Endodermal cell (in vitro differentiated cells): Measurements from ENCODE around the gene CNOT4. TPM values are rescaled to one million over a fixed set of nuclear protein-coding genes. Genes with fewer than 3 reads are reported as not detected.

ENCODE experiments used
- DNase-seq: peaks from one replicate; pipeline ENCODE4 v3.0.0-alpha.2; 2017
- H3K27ac ChIP-seq: 2 replicates; pipeline ENCODE4 v1.5.1; 2013; ENCODE audit warnings: mild to moderate bottlenecking, low read depth, low read length, moderate library complexity
- H3K27me3 ChIP-seq: 2 replicates; pipeline ENCODE4 v1.6.1; 2013; ENCODE audit warnings: mild to moderate bottlenecking, low read length, moderate library complexity; ENCODE audit not compliant: insufficient read depth, control insufficient read depth, poor library complexity, severe bottlenecking
- H3K36me3 ChIP-seq: 2 replicates; pipeline ENCODE4 v1.7.0; 2013; ENCODE audit warnings: mild to moderate bottlenecking, low read length, moderate library complexity; ENCODE audit not compliant: control insufficient read depth, insufficient read depth
- H3K4me1 ChIP-seq: one replicate; pipeline ENCODE4 v1.7.0; 2013; ENCODE audit warnings: low read length; ENCODE audit not compliant: control insufficient read depth, insufficient read depth
- H3K4me3 ChIP-seq: 2 replicates; pipeline ENCODE4 v1.5.1; 2013; ENCODE audit warnings: mild to moderate bottlenecking, low read length, moderate library complexity
- H3K9ac ChIP-seq: 2 replicates; pipeline ENCODE4 v1.6.1; 2013; ENCODE audit warnings: mild to moderate bottlenecking, low read length, moderate library complexity; ENCODE audit not compliant: poor library complexity, severe bottlenecking; ENCODE audit errors: extremely low read depth
- H3K9me3 ChIP-seq: 2 replicates; pipeline ENCODE4 v1.6.1; 2013; ENCODE audit warnings: mild to moderate bottlenecking, low read length, moderate library complexity; ENCODE audit not compliant: control insufficient read depth
- H3K27ac Mint-ChIP-seq: 2 replicates; pipeline ENCODE4 v1.8.0; 2020; ENCODE audit warnings: mixed read lengths
- H3K27me3 Mint-ChIP-seq: 2 replicates; pipeline ENCODE4 v1.8.0; 2021; ENCODE audit warnings: mild to moderate bottlenecking, mixed read lengths; ENCODE audit not compliant: insufficient read depth
- H3K36me3 Mint-ChIP-seq: 2 replicates; pipeline ENCODE4 v1.8.0; 2020; ENCODE audit warnings: low read depth, mixed read lengths
- H3K4me1 Mint-ChIP-seq: 2 replicates; pipeline ENCODE4 v1.8.0; 2020; ENCODE audit warnings: mixed read lengths
- H3K4me3 Mint-ChIP-seq: 2 replicates; pipeline ENCODE4 v1.8.0; 2020; ENCODE audit warnings: mild to moderate bottlenecking, moderate library complexity, mixed read lengths
- H3K9me3 Mint-ChIP-seq: 2 replicates; pipeline ENCODE4 v1.8.0; 2020; ENCODE audit warnings: mild to moderate bottlenecking, mixed read lengths
- WGBS, 2 experiments: methylation state at CpG; one replicate each; pipeline versions ENCODE4 v1.1.5 to v1.1.7; 2013; ENCODE audit warnings: missing lambda C conversion rate in 2 of 2, mixed read lengths in 1 of 2; ENCODE audit not compliant: insufficient coverage in 1 of 2, insufficient read length in 1 of 2; 5-methylcytosine and 5-hydroxymethylcytosine counted together
- total RNA-seq, 2 donors: library from RNA; stranded (reverse); fragmentation: NEBNext Ultra II Directional in 1 of 2; extraction: Animal tissue kit (Norgen Biotek cat#: 25700) in 1 of 2; gene quantifications; 2 replicates in 1 of 2; 3 replicates in 1 of 2; pipeline ENCODE4 v1.2.1, GENCODE V29; 2021
- TF ChIP-seq, protein P1 (sequence below): fragments of 200-600 bp; sonication (generic); conservative IDR thresholded peaks from 2 replicates; pipeline ENCODE4 v1.5.0; 2021; ENCODE audit warnings: antibody characterized with exemption, mild to moderate bottlenecking

The CNOT4 gene
- total RNA-seq, 2 donors from 2014 or later, result 22.7 to 23.8 TPM

- Mint-ChIP-seq H3K4me1 (peaks cover 10% of the 10 kb centered on the region), H3K27ac (no peak overlapping the region), H3K4me3 (no peak overlapping the region), H3K9me3 (no peaks in the 10 kb centered on the region), H3K27me3 (peaks cover 8% of the 10 kb centered on the region), H3K36me3 (peaks cover 6% of the 10 kb centered on the region)
- Histone ChIP-seq H3K36me3 (no peaks in the 10 kb centered on the region), H3K9ac (no peak overlapping the region), H3K4me3 (no peak overlapping the region), H3K27me3 (peaks cover 36% of the 10 kb centered on the region), H3K9me3 (no peaks in the 10 kb centered on the region), H3K4me1 (no peaks in the 10 kb centered on the region), H3K27ac (no peak overlapping the region)
- WGBS, 2 experiments, result 93 to 100% methylated on average over 1 to 2 of the region's 3 CpGs
- TF ChIP-seq, protein P1, sequence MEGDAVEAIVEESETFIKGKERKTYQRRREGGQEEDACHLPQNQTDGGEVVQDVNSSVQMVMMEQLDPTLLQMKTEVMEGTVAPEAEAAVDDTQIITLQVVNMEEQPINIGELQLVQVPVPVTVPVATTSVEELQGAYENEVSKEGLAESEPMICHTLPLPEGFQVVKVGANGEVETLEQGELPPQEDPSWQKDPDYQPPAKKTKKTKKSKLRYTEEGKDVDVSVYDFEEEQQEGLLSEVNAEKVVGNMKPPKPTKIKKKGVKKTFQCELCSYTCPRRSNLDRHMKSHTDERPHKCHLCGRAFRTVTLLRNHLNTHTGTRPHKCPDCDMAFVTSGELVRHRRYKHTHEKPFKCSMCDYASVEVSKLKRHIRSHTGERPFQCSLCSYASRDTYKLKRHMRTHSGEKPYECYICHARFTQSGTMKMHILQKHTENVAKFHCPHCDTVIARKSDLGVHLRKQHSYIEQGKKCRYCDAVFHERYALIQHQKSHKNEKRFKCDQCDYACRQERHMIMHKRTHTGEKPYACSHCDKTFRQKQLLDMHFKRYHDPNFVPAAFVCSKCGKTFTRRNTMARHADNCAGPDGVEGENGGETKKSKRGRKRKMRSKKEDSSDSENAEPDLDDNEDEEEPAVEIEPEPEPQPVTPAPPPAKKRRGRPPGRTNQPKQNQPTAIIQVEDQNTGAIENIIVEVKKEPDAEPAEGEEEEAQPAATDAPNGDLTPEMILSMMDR, result no peak
- no peak for DNase-seq
These were observed 106.6 kb downstream of the CNOT4 start for GRCh38 chr7:135403302-135403701.

DNA sequence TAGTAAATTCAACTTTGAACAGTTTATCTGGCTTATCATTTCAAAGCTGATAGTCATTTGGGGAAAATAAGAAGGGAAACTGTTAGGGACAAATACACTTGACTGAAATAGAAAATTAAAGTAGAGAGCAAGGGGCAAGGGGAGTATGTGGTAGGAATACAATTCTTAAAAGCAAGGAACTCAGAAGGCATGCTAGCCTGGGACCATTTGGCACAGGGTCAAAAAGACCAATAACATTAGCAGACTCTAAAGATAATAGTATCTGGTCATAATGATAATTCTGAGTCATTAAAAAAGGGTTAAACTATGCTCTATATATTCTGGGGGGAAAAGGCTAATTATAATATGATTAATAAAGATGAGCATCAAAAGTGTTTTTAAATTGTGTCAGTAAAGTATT, 112.2 kb downstream of the CNOT4 start:
- Mint-ChIP-seq H3K4me1 (peaks cover 12% of the 10 kb centered on the region), H3K27me3 (peaks cover 8% of the 10 kb centered on the region), H3K27ac (no peak overlapping the region), H3K4me3 (no peak overlapping the region), H3K36me3 (peaks cover 14% of the 10 kb centered on the region), H3K9me3 (no peaks in the 10 kb centered on the region)
- Histone ChIP-seq H3K9me3 (no peaks in the 10 kb centered on the region), H3K4me3 (no peak overlapping the region), H3K27me3 (peaks cover 44% of the 10 kb centered on the region), H3K9ac (no peak overlapping the region), H3K4me1 (no peaks in the 10 kb centered on the region), H3K27ac (no peak overlapping the region), H3K36me3 (peaks cover 23% of the 10 kb centered on the region)
- TF ChIP-seq, protein P1, result no peak
- DNase-seq, result no peak

- no peak overlapping the region for H3K4me3 ChIP-seq
- H3K4me3 Mint-ChIP-seq, result no peak overlapping the region
- peaks cover 3% of the 10 kb centered on the region for H3K27me3 ChIP-seq
- H3K9me3 ChIP-seq, result no peaks in the 10 kb centered on the region
- no peak overlapping the region for H3K27ac Mint-ChIP-seq
- H3K27ac ChIP-seq, result no peak overlapping the region
- H3K9me3 Mint-ChIP-seq, result no peaks in the 10 kb centered on the region
- H3K36me3 Mint-ChIP-seq, result peaks cover 14% of the 10 kb centered on the region
- H3K27me3 Mint-ChIP-seq, result no peaks in the 10 kb centered on the region
- H3K4me1 ChIP-seq, result no peaks in the 10 kb centered on the region
- 87 to 89% methylated on average over 3 to 4 of the region's 4 CpGs for WGBS, 2 experiments
- DNase-seq, result no peak
- H3K4me1 Mint-ChIP-seq, result peaks cover 10% of the 10 kb centered on the region
- TF ChIP-seq, protein P1, result no peak
- peaks cover 32% of the 10 kb centered on the region for H3K36me3 ChIP-seq
- H3K9ac ChIP-seq, result no peak overlapping the region
These were observed 117.2 kb downstream of the CNOT4 start for GRCh38 chr7:135392701-135393100.
